HG03025 (cell line): ENCODE measurements around the gene UGT2B28.
"Not testable (repeated sequence)": the region's sequence is repeated elsewhere in the genome, so short reads cannot be mapped to it uniquely, and the experiment has no call there.

ENCODE experiments used
- ATAC-seq: cut with Tn5 transposase; IDR thresholded peaks from one replicate; pipeline ENCODE4 v1.9.1; 2021; ENCODE audit warnings: mild to moderate bottlenecking, moderate library complexity; ENCODE audit not compliant: unreplicated experiment, low FRiP score

Gene UGT2B28

GRCh38 chr4:69343114-69343513 is 62.8 kb downstream of the UGT2B28 start:
- ATAC-seq = not testable (repeated sequence)

GRCh38 chr4:69343558-69344420 is 63.5 kb downstream of the UGT2B28 start:
- ATAC-seq = not testable (repeated sequence)
